GM18861 (cell line): ENCODE measurements around the gene PKD1.
"Not testable (repeated sequence)": the region's sequence is repeated elsewhere in the genome, so short reads cannot be mapped to it uniquely, and the experiment has no call there.

Source experiments
- ATAC-seq: cut with Tn5 transposase; IDR thresholded peaks from one replicate; pipeline ENCODE4 v1.9.1; 2021; ENCODE audit not compliant: unreplicated experiment

Gene PKD1

GRCh38 chr16:2135770-2136490 is at the start of gene PKD1:
Gene PKD1, minus strand, starts transcription at chr16:2135898. Its CDS starts 209 bp downstream, at chr16:2135689.
- not testable (repeated sequence) for ATAC-seq

- no peak for ATAC-seq
Observed at GRCh38 chr16:2184962-2185361, 49.3 kb upstream of the PKD1 start.

DNA sequence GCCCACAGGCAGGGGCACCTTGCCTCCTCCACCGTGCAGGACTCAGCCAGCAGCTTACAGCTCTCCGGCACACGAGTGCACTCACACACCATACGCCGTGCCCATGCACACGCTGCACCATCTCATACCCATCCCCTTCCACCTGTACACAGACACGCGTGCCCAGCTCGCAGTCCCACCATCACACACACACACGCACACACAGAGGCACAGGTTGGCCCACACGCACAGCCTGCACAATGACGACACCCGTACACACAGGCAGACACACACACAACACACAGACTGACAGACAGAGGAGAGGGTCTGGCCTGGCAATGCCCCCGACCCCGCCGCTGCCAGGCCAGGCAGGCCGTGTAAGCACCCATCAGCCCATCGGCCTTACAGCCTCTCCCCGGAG is 48.6 kb upstream of the PKD1 start:
- ATAC-seq: no peak

- ATAC-seq: no peak
Observed at GRCh38 chr16:2183671-2184070, 48.0 kb upstream of the PKD1 start.

DNA sequence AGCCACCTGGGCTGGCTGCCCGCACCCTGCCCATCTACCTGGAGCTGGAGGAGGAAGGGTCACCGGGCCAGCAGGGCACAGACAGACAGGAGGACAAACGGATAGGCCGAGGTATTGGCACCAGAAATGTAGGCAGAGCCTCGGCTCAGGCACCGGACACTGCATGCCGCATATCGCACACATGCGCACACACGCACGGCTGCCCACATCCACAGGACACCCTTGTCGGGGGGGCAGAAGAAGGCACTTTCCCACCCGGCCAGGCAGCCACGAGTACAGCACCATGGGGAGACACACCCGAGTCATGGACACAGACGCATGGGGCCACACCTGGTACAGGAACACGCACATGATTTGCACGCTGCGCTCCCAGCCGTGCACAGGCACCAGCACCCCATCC is 46.3 kb upstream of the PKD1 start:
- ATAC-seq: no peak

- no peak for ATAC-seq
Observed at GRCh38 chr16:2180962-2181923, 45.5 kb upstream of the PKD1 start.

GRCh38 chr16:2180461-2180860 is 44.8 kb upstream of the PKD1 start:
- ATAC-seq: no peak

DNA sequence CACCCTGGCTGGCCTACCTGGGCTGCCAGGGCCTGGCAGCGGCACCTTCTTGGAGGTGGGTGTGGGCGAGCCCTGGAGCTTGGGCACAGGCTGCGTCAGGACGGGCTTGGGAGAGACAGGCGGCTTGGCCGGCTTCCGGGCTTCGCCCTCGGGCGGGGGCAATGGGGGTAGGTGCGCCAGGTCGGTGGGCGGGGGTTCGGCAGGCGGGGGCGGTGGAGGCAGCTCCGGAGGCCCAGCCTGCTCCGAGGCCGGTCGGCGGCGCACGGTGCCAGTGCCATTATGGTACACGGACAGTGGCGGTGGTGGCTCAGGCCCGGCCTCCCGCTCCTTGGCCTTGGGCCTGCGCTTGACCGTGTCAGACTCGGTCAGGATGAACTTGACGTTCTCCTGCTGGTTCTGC is 43.9 kb upstream of the PKD1 start:
- ATAC-seq: no peak

DNA sequence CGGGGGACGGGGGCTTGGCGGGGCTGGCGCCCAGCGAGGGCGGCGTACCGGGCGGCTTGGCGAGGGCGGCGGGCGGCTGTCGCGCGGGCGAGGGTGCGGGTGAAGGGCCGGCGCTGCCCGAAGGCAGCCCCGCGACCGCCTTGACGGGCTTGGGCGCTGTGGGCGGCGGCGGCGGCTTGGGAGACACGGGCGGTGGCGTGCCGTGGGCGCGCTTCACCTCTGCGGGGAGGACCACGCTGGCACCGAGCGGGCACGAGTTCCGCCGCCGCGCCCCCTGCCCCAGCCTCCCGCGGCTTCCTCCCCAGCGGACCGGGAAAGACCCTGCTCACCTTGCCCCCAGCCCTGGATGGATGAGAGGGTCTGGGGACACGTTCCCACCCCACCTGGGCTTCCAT is 43.4 kb upstream of the PKD1 start:
- no peak for ATAC-seq

GRCh38 chr16:2178321-2179106 is 42.8 kb upstream of the PKD1 start:
- no peak for ATAC-seq

DNA sequence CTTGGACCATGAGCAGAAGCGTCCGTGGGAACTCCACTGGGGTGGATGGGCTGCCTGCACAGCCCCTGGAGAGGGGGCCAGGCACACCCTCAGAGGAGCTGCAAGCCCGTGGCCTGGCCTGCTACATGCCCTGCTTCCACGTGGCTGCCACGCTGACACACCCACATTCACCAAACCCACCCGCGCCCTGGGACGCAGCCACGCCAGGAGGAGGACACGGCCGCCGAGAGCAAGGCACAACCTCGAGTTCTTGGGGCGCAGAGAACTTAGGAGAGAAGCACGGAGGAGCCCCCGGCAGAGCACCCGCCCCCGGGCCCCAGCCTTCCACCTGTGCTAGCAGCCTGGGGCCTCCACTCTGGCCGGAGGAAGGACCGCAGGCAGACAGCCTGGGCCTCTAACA is 41.9 kb upstream of the PKD1 start:
- ATAC-seq: no peak

GRCh38 chr16:2177101-2177500 is 41.4 kb upstream of the PKD1 start:
- no peak for ATAC-seq

DNA sequence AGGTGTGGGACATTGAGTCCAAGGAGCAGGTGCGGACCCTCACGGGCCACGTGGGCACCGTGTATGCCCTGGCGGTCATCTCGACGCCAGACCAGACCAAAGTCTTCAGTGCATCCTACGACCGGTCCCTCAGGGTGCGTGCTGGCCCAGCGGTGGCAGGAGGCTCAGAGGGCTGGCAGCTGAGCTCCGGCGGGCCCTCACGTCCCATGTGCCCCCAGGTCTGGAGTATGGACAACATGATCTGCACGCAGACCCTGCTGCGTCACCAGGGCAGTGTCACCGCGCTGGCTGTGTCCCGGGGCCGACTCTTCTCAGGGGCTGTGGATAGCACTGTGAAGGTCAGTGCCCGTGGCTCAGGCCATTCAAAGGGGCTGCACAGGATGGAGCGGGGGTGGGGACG is 40.3 kb upstream of the PKD1 start:
- ATAC-seq: no peak

DNA sequence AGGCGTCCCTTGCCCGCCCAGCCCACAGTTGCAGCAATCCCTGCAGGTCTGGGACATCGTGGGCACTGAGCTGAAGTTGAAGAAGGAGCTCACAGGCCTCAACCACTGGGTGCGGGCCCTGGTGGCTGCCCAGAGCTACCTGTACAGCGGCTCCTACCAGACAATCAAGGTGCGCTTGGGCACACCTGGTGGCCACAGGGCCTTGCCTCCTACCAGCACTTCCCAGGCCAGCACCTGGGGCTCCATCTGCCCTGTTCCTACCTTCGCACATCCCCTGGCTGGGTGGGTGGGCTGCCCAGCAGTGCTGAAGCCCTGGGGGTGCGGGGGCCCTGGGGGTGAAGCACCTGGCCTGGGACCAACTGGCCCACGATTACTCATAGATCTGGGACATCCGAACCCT is 39.8 kb upstream of the PKD1 start:
- no peak for ATAC-seq

- no peak for ATAC-seq
Observed at GRCh38 chr16:2174396-2175131, 38.9 kb upstream of the PKD1 start.

- no peak for ATAC-seq
Observed at GRCh38 chr16:2173916-2174315, 38.2 kb upstream of the PKD1 start.

DNA sequence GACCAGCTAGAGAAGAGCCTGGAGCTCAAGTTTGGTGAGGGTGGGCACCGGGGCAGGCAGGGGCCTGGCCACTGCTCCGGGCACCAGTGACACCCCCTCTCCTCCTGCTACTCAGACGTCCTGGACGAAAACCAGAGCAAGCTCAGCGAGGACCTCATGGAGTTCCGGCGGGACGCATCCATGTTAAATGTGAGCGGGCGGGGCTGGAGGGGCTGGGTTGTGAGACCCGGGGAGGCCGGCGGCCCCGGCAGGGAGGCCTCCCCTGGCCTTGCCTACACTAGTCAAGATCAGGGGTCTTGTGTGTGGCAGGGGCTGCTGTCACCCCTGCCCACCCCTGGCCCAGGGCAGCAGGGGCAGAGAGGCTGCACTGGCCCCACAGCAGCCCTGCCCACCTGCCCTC is 37.7 kb upstream of the PKD1 start:
- ATAC-seq: no peak

DNA sequence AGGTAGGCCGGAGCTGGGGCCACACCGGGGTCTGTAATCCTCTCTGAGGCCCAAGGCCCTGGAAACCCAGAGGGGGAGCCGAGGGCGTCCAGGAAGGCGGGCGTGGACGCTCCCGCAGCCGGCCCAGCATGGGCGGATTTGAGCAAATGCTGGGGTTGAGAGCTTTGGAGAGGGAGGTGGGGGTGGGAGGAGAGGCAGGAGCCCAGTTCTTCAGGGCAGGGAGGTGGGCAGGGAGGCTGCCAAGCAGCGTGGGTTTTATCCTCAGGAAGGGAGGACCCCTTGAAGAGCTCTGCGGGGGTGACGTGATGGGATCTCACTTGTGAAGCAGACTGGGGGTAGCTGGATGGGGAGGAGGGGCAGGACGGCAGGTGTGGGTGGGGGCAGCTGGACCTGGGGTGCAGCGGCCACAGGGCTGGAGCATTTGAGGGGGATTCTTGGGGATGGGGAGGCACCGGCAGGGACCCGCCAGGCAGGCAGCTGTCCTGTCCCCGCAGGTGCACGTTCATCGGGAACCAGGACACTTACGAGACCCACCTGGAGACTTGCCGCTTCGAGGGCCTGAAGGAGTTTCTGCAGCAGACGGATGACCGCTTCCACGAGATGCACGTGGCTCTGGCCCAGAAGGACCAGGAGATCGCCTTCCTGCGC is 37.1 kb upstream of the PKD1 start:
- ATAC-seq: no peak

DNA sequence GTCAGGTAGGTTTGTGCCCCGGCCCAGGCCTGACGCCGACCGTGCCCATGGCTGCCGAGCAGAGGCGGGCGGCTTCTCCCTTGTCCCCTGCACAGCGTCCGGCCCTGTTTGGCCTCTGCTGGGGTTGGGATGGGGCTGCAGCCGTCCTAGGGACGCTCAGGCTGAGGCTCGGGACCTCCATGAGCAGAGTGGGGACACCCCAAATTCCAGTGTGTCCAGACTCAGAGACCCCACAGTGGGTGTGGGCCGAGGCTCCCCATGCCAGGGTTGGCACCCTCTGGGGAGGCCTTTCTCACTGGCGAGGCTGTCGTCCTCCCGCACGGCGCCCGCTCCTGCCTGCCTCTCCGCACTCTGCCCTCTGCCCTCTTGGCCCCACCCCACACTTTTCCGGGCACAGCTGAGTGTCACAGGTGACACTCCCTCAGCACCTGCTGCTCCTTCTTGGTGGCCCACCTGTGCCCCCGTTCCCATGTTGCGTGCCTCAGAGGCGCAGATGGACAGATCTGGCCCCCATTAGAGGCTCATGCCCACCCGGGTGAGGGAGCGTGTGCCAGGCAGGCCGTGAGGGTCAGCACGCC is 36.0 kb upstream of the PKD1 start:
- no peak for ATAC-seq
